ENCODE measurements around the gene KREMEN2. TPM values are rescaled to one million over a fixed set of nuclear protein-coding genes. Genes with fewer than 3 reads are reported as not detected.

Gene KREMEN2
- total and polyA plus RNA-seq, 2 of the 8 experiments (the other 6 are each of a cell fraction or from before 2014, with no cell fraction given): 6.6 to 7.0 TPM

- TF ChIP-seq SIN3A (conservative IDR thresholded peaks at IDR 0.05 in 1 of 2, IDR thresholded peaks at IDR 0.05 in 1 of 2; ENCODE audit: low read depth in 1 of 2, low read length in 2 of 2) (no peak), TEAD4 (IDR thresholded peaks at IDR 0.05; ENCODE audit: low read depth, low read length) (no peak), SUZ12 (IDR thresholded peaks at IDR 0.05; ENCODE audit: low read length) (no peak), CREB1 (IDR thresholded peaks at IDR 0.05) (no peak), E2F6 (IDR thresholded peaks at IDR 0.05) (no peak), JUND (IDR thresholded peaks at IDR 0.05; ENCODE audit: low read length) (no peak), JUN (IDR thresholded peaks at IDR 0.05; ENCODE audit: low read depth, low read length) (no peak), BRCA1 (IDR thresholded peaks at IDR 0.05; ENCODE audit: low read depth, low read length) (no peak)
Observed at GRCh38 chr16:2923481-2923880, 40.6 kb upstream of the KREMEN2 start (continued).
